HepG2 (cell line): ENCODE data around the gene PRDM15. TPM values are rescaled to one million over a fixed set of nuclear protein-coding genes. Genes with fewer than 3 reads are reported as not detected.

Experiments
- ATAC-seq: fragments of 200-7000 bp; cut with Tn5 transposase; 3 replicates; pipeline ENCODE4 v1.9.1; 2020; ENCODE audit warnings: mild to moderate bottlenecking, moderate library complexity
- BruUV-seq: library from RNA; stranded (reverse); fragments of 400-500 nt; replicated peaks from 2 replicates; lab custom pipeline; 2021; lab: Mats Ljungman, UMichigan
- CTCF ChIA-PET: fragments of 300-600 bp; formaldehyde crosslinking; extraction: SDS; loops from one replicate; lab custom pipeline; 2021; ENCODE audit warnings: low total read pairs, inconsistent platforms, low intra/inter-chr PET ratio; lab: Yijun Ruan, JAX
- POLR2A ChIA-PET: fragments of 350-600 bp; sonication (Branson Sonifier 250); formaldehyde crosslinking; loops from one replicate; lab custom pipeline; 2020; ENCODE audit warnings: antibody characterized with exemption, inconsistent platforms; lab: Yijun Ruan, JAX
- DNase-seq: peaks from one replicate; pipeline ENCODE4 v3.0.0-alpha.2; 2015; ENCODE audit warnings: low spot score
- FAIRE-seq: peaks from 3 replicates; lab custom pipeline; 2011; peaks lifted over from hg19 to GRCh38; lab: Jason Lieb, UNC
- H2AFZ ChIP-seq: one replicate; pipeline ENCODE4 v1.6.1; 2011; ENCODE audit warnings: low read length, inconsistent platforms
- H3K27ac ChIP-seq: fragments of 300-600 bp; 3 replicates; pipeline ENCODE4 v1.8.0; 2011; ENCODE audit warnings: mixed run types, mild to moderate bottlenecking, mixed read lengths, low read length, inconsistent platforms; ENCODE audit not compliant: insufficient read depth; ENCODE audit errors: extremely low read length
- H3K27me3 ChIP-seq, 2 experiments: fragments of 200-600 bp in 1 of 2; 2 replicates in 1 of 2; 3 replicates in 1 of 2; pipeline versions ENCODE4 v1.6.0 to v1.8.0; 2011; ENCODE audit warnings: low read length in 2 of 2, mild to moderate bottlenecking in 2 of 2, moderate library complexity in 2 of 2, inconsistent platforms in 1 of 2; ENCODE audit not compliant: insufficient read depth in 2 of 2, control insufficient read depth in 1 of 2
- H3K36me3 ChIP-seq, 2 experiments: fragments of 200-600 bp in 1 of 2; replicated peaks in 1 of 2; 2 replicates in 1 of 2; 3 replicates in 1 of 2; pipeline versions ENCODE4 v1.5.1 to v1.8.0; 2011; ENCODE audit warnings: low read length in 2 of 2, inconsistent platforms in 1 of 2; ENCODE audit not compliant: insufficient read depth in 2 of 2, control insufficient read depth in 1 of 2
- H3K4me1 ChIP-seq: 2 replicates; pipeline ENCODE4 v1.5.1; 2012; ENCODE audit warnings: low read length, inconsistent platforms; ENCODE audit not compliant: insufficient read depth
- H3K4me2 ChIP-seq: 2 replicates; pipeline ENCODE4 v1.6.0; 2011; ENCODE audit warnings: low read depth, low read length, inconsistent platforms
- H3K4me3 ChIP-seq, 3 experiments: fragments of 200-600 bp in 1 of 3; sonication (generic), shearing (Covaris generic) in 1 of 3; replicated peaks in 1 of 3; 2 replicates each; pipeline ENCODE4 v1.5.1; 2011 to 2016; ENCODE audit warnings: low read length in 3 of 3, inconsistent platforms in 2 of 3, low read depth in 2 of 3, mild to moderate bottlenecking in 2 of 3, control low read depth in 1 of 3, mixed read lengths in 1 of 3; ENCODE audit not compliant: insufficient read depth in 1 of 3
- H3K79me2 ChIP-seq: one replicate; pipeline ENCODE4 v1.6.1; 2011; ENCODE audit warnings: low read length, inconsistent platforms; ENCODE audit not compliant: insufficient read depth
- H3K9ac ChIP-seq: 2 replicates; pipeline ENCODE4 v1.6.0; 2011; ENCODE audit warnings: mild to moderate bottlenecking, low read depth, low read length, inconsistent platforms; ENCODE audit not compliant: insufficient read depth
- H3K9me3 ChIP-seq: 2 replicates; pipeline ENCODE4 v1.5.1; 2012; ENCODE audit warnings: mild to moderate bottlenecking, low read length
- H4K20me1 ChIP-seq: 2 replicates; pipeline ENCODE4 v1.6.0; 2011; ENCODE audit warnings: inconsistent platforms, mild to moderate bottlenecking, low read length, moderate library complexity; ENCODE audit not compliant: insufficient read depth
- ETV6 ChIP-seq: sonication (generic); formaldehyde crosslinking; conservative IDR thresholded peaks from 2 replicates; pipeline ENCODE4 v1.4.0; 2020; ENCODE audit warnings: missing genetic modification reagents
- GFI1 ChIP-seq: sonication (generic); formaldehyde crosslinking; IDR thresholded peaks from 2 replicates; pipeline ENCODE4 v1.5.0; 2020; ENCODE audit warnings: missing genetic modification reagents, mild to moderate bottlenecking, borderline replicate concordance
- HES4 ChIP-seq: sonication (generic); formaldehyde crosslinking; IDR thresholded peaks from 2 replicates; pipeline ENCODE4 v1.9.0; 2021; ENCODE audit warnings: mild to moderate bottlenecking, missing genetic modification reagents, borderline replicate concordance
- HNRNPH1 ChIP-seq: fragments of 200-400 bp; formaldehyde crosslinking; optimal IDR thresholded peaks from 2 replicates; pipeline ENCODE3; 2017; ENCODE audit warnings: mild to moderate bottlenecking, low read depth, low read length
- MBNL3 ChIP-seq: fragments of 250-450 bp; sonication (Bioruptor Pico); conservative IDR thresholded peaks from 2 replicates; pipeline ENCODE4 v1.8.0; 2022; ENCODE audit warnings: mild to moderate bottlenecking, inconsistent platforms
- MXD3 ChIP-seq: IDR thresholded peaks from 2 replicates; pipeline ENCODE4 v1.6.1; 2016; ENCODE audit warnings: mild to moderate bottlenecking, missing biosample characterization, missing genetic modification reagents
- NFKB2 ChIP-seq: sonication (generic); formaldehyde crosslinking; IDR thresholded peaks from 2 replicates; pipeline ENCODE4 v1.4.0; 2020; ENCODE audit warnings: missing genetic modification reagents, borderline replicate concordance
- SOX13 ChIP-seq, 3 experiments: fragments of 450-650 bp in 1 of 3; sonication (generic) in 1 of 3; formaldehyde crosslinking in 1 of 3; IDR thresholded peaks in 2 of 3; conservative IDR thresholded peaks in 1 of 3; 2 replicates each; pipeline versions ENCODE4 v1.5.0 to v1.6.1; 2016 to 2020; ENCODE audit warnings: antibody characterized with exemption in 1 of 3, mild to moderate bottlenecking in 1 of 3, missing compliant biosample characterization in 1 of 3, missing genetic modification reagents in 1 of 3, moderate library complexity in 1 of 3
- ZBTB38 ChIP-seq: sonication (generic); formaldehyde crosslinking; IDR thresholded peaks from 2 replicates; pipeline ENCODE4 v1.5.1; 2020; ENCODE audit warnings: mild to moderate bottlenecking, missing genetic modification reagents
- ZFP36L2 ChIP-seq: sonication (generic); formaldehyde crosslinking; IDR thresholded peaks from 2 replicates; pipeline ENCODE4 v1.4.0; 2020; ENCODE audit warnings: missing genetic modification reagents
- ZFYVE20 ChIP-seq: sonication (generic); formaldehyde crosslinking; IDR thresholded peaks from 2 replicates; pipeline ENCODE4 v1.8.0; 2023; ENCODE audit warnings: low read depth, mild to moderate bottlenecking, moderate library complexity, missing genetic modification reagents, borderline replicate concordance
- ZNF20 ChIP-seq: sonication (generic); formaldehyde crosslinking; IDR thresholded peaks from 2 replicates; pipeline ENCODE4 v1.4.0; 2020; ENCODE audit warnings: mild to moderate bottlenecking, moderate library complexity, missing genetic modification reagents
- ZNF33B ChIP-seq: sonication (generic); formaldehyde crosslinking; IDR thresholded peaks from 2 replicates; pipeline ENCODE4 v1.5.1; 2020; ENCODE audit warnings: mild to moderate bottlenecking, missing genetic modification reagents
- ZNF512 ChIP-seq: sonication (generic); formaldehyde crosslinking; IDR thresholded peaks from 2 replicates; pipeline ENCODE4 v1.4.0; 2020; ENCODE audit warnings: mild to moderate bottlenecking, missing genetic modification reagents
- ZNF790 ChIP-seq: sonication (generic); formaldehyde crosslinking; IDR thresholded peaks from 2 replicates; pipeline ENCODE4 v1.8.0; 2022; ENCODE audit warnings: missing genetic modification reagents, mild to moderate bottlenecking, borderline replicate concordance
- ZNF883 ChIP-seq: sonication (generic); formaldehyde crosslinking; IDR thresholded peaks from 2 replicates; pipeline ENCODE4 v1.5.1; 2020; ENCODE audit warnings: mild to moderate bottlenecking, missing genetic modification reagents; ENCODE audit errors: not compliant biosample characterization
- WGBS: methylation state at CpG from one replicate; pipeline ENCODE4 v1.1.6; 2017; ENCODE audit warnings: low lambda C conversion rate; 5-methylcytosine and 5-hydroxymethylcytosine counted together
- in situ Hi-C: cut with HindIII; loops from 2 replicates; pipeline ENCODE4 v1.10.0; 2017; ENCODE audit warnings: low pct_unique_long_range_greater_than_20kb; ENCODE audit not compliant: extremely low pct_ligation_motif_present
- intact Hi-C: fragments of 100-400 bp; cut with micrococcal nuclease; formaldehyde crosslinking; loops from one replicate; pipeline ENCODE4 v1.10.0; 2022; ENCODE audit not compliant: unreplicated experiment
- polyA plus RNA-seq, 8 experiments: library from polyadenylated mRNA; depleted of rRNA in 3 of 8; stranded (reverse) in 7 of 8; unstranded in 1 of 8; fragments of >200 nt; fragmentation: Illumina TruSeq in 4 of 8; extraction: Trizol in 4 of 8; gene quantifications; 2 replicates each; pipeline versions ENCODE4 v1.2.1 to v1.2.3, GENCODE V29; 2011 to 2016; ENCODE audit warnings: low read depth in 4 of 8, missing spikeins in 1 of 8, mixed read lengths in 1 of 8; ENCODE audit not compliant: insufficient read depth in 1 of 8
- total RNA-seq, 5 experiments: library from RNA; depleted of rRNA; stranded (reverse); fragments of >200 nt; fragmentation: Illumina TruSeq; extraction: Trizol; gene quantifications; 2 replicates each; pipeline ENCODE4 v1.2.3, GENCODE V29; 2016; ENCODE audit warnings: low read depth in 1 of 5

Gene PRDM15
- total and polyA plus RNA-seq, 2 of the 13 experiments (the other 11 are each of a cell fraction or from before 2014, with no cell fraction given) = 4.0 to 6.9 TPM

GRCh38 chr21:41800425-41801320 is 78.5 kb downstream of the PRDM15 start:
- 95% methylated on average over 24 of the region's 24 CpGs for whole genome bisulfite sequencing
- ATAC-seq (no peak), FAIRE-seq (no peak), DNase-seq (no peak)
- H4K20me1 ChIP-seq = no peaks in the 10 kb centered on the region
- no peaks in the 10 kb centered on the region for H3K27me3 ChIP-seq
- H3K9ac ChIP-seq = no peak overlapping the region
- ChIA-PET POLR2A (no interaction called here), CTCF (no interaction called here)
- H3K4me3 ChIP-seq = no peak overlapping the region
- no peak overlapping the region for H3K27ac ChIP-seq
- TF ChIP-seq MBNL3 (CRISPR knock-in tag) (no peak), ZNF883 (CRISPR knock-in tag) (no peak), ZNF790 (CRISPR knock-in tag) (no peak), ZBTB38 (no peak), HES4 (no peak), MXD3 (CRISPR knock-in tag) (no peak), NFKB2 (CRISPR knock-in tag) (no peak), HNRNPH1 (no peak), ETV6 (CRISPR knock-in tag) (no peak), ZNF512 (CRISPR knock-in tag) (no peak), ZFYVE20 (CRISPR knock-in tag) (no peak), ZNF20 (CRISPR knock-in tag) (no peak), ZFP36L2 (CRISPR knock-in tag) (no peak), GFI1 (CRISPR knock-in tag) (no peak), SOX13 (IDR thresholded peaks at IDR 0.05) (no peak), SOX13 (CRISPR knock-in tag; conservative IDR thresholded peaks at IDR 0.05 in 1 of 2, IDR thresholded peaks at IDR 0.05 in 1 of 2) (no peak), ZNF33B (no peak)
- no peak overlapping the region for H2AFZ ChIP-seq
- in situ Hi-C loops = no loop called here
- no peaks in the 10 kb centered on the region for H3K9me3 ChIP-seq
- H3K4me2 ChIP-seq = no peak overlapping the region
- BruUV-seq = no TSS peak
- H3K79me2 ChIP-seq = no peaks in the 10 kb centered on the region
- intact Hi-C loops = no loop called here
- no peaks in the 10 kb centered on the region for H3K4me1 ChIP-seq
- H3K36me3 ChIP-seq = peaks cover 13 to 34% of the 10 kb centered on the region in 2 experiments; a peak in 4 of 5 replicates
